HCT116 (cell line): ENCODE results near the gene C18orf32. TPM values are rescaled to one million over a fixed set of nuclear protein-coding genes. Genes with fewer than 3 reads are reported as not detected.

Experiments
- ATAC-seq: fragments of 200-7000 bp; cut with Tn5 transposase; 2 replicates; pipeline ENCODE4 v1.9.1; 2020; ENCODE audit warnings: mild to moderate bottlenecking, moderate library complexity
- BruUV-seq: library from RNA; stranded (reverse); fragments of 400-500 nt; replicated peaks from 2 replicates; lab custom pipeline; 2021; lab: Mats Ljungman, UMichigan
- CTCF ChIA-PET: fragments of 300-600 bp; sonication (Branson Sonifier 250); formaldehyde crosslinking; loops from one replicate; lab custom pipeline; 2021; ENCODE audit warnings: antibody characterized with exemption; lab: Charles Lee
- POLR2A ChIA-PET: fragments of 300-600, 350-600 bp; sonication (Branson Sonifier 250); formaldehyde crosslinking; loops from one replicate; lab custom pipeline; 2021; ENCODE audit warnings: antibody characterized with exemption; lab: Charles Lee
- RAD21 ChIA-PET, 2 experiments: fragments of 300-600 bp; sonication (Branson Sonifier 250); formaldehyde crosslinking; loops; one replicate each; lab custom pipeline; 2023; ENCODE audit warnings: low total read pairs in 2 of 2; ENCODE audit not compliant: uncharacterized antibody in 2 of 2, unreplicated experiment in 2 of 2, low non-redundant PET in 1 of 2; lab: Charles Lee
- DNase-seq: peaks from one replicate; pipeline ENCODE4 v3.0.0-alpha.2; 2010; ENCODE audit warnings: low read depth, low spot score
- H2AFZ ChIP-seq: fragments of 200-600 bp; shearing (Covaris generic), sonication (generic); 2 replicates; pipeline ENCODE4 v1.6.1; 2017; ENCODE audit warnings: low read depth, mixed run types, mixed read lengths, antibody characterized with exemption, low read length; ENCODE audit not compliant: poor library complexity, severe bottlenecking
- H3K27ac ChIP-seq: 2 replicates; pipeline ENCODE4 v1.5.1; 2012; ENCODE audit warnings: low read depth, low read length
- H3K27me3 ChIP-seq: fragments of 200-600 bp; sonication (generic); 2 replicates; pipeline ENCODE4 v1.6.1; 2016; ENCODE audit warnings: mixed run types, low read length, mixed read lengths; ENCODE audit not compliant: insufficient read depth
- H3K36me3 ChIP-seq, 2 experiments: fragments of 200-500 bp in 1 of 2; fragments of 200-600 bp in 1 of 2; sonication (Bioruptor generic) in 1 of 2; sonication (generic) in 1 of 2; 2 replicates each; pipeline versions ENCODE4 v1.5.1 to v1.6.1; 2014 to 2016; ENCODE audit warnings: low read length in 2 of 2, inconsistent platforms in 1 of 2, mixed read lengths in 1 of 2, mixed run types in 1 of 2; ENCODE audit not compliant: insufficient read depth in 2 of 2, control insufficient read depth in 1 of 2
- H3K4me1 ChIP-seq, 2 experiments: fragments of 200-600 bp in 1 of 2; sonication (generic) in 1 of 2; 2 replicates each; pipeline versions ENCODE4 v1.5.1 to v1.6.1; 2012 to 2017; ENCODE audit warnings: low read length in 2 of 2, inconsistent platforms in 1 of 2, mild to moderate bottlenecking in 1 of 2, mixed read lengths in 1 of 2, mixed run types in 1 of 2, moderate library complexity in 1 of 2; ENCODE audit not compliant: insufficient read depth in 2 of 2, control insufficient read depth in 1 of 2
- H3K4me2 ChIP-seq: fragments of 200-600 bp; sonication (generic); 2 replicates; pipeline ENCODE4 v1.6.1; 2017; ENCODE audit warnings: mixed run types, low read length, mixed read lengths
- H3K4me3 ChIP-seq, 2 experiments: fragments of 200-600 bp in 1 of 2; sonication (generic) in 1 of 2; replicated peaks in 1 of 2; 2 replicates each; pipeline ENCODE4 v1.5.1; 2011 to 2016; ENCODE audit warnings: low read length in 2 of 2, control low read depth in 1 of 2, low read depth in 1 of 2, mild to moderate bottlenecking in 1 of 2, mixed read lengths in 1 of 2, mixed run types in 1 of 2
- H3K79me2 ChIP-seq: fragments of 200-600 bp; sonication (generic); 2 replicates; pipeline ENCODE4 v1.6.1; 2017; ENCODE audit warnings: mild to moderate bottlenecking, mixed run types, low read length, moderate library complexity, mixed read lengths; ENCODE audit not compliant: insufficient read depth
- H3K9ac ChIP-seq: fragments of 200-600 bp; sonication (generic); 2 replicates; pipeline ENCODE4 v1.6.1; 2016; ENCODE audit warnings: low read length, mixed read lengths
- H3K9me2 ChIP-seq: fragments of 200-600 bp; sonication (generic), shearing (Covaris generic); 2 replicates; pipeline ENCODE4 v1.6.1; 2017; ENCODE audit warnings: mixed run types, mild to moderate bottlenecking, moderate library complexity; ENCODE audit not compliant: insufficient read depth
- H3K9me3 ChIP-seq, 2 experiments: fragments of 200-500 bp in 1 of 2; fragments of 200-600 bp in 1 of 2; sonication (Bioruptor generic) in 1 of 2; sonication (generic) in 1 of 2; 2 replicates each; pipeline ENCODE4 v1.6.1; 2014 to 2017; ENCODE audit warnings: low read length in 2 of 2, mixed read lengths in 2 of 2, inconsistent platforms in 1 of 2, low read depth in 1 of 2, mild to moderate bottlenecking in 1 of 2, mixed run types in 1 of 2, moderate library complexity in 1 of 2; ENCODE audit not compliant: control insufficient read depth in 1 of 2, insufficient read depth in 1 of 2
- H4K20me1 ChIP-seq: fragments of 200-600 bp; sonication (generic), shearing (Covaris generic); 2 replicates; pipeline ENCODE4 v1.6.1; 2017; ENCODE audit warnings: mixed run types, mild to moderate bottlenecking, moderate library complexity; ENCODE audit not compliant: insufficient read depth
- ELF1 ChIP-seq: IDR thresholded peaks from 2 replicates; pipeline ENCODE4 v1.6.1; 2012; ENCODE audit warnings: low read depth, borderline replicate concordance
- EZH2phosphoT487 ChIP-seq: fragments of 200-600 bp; IDR thresholded peaks from 2 replicates; pipeline ENCODE4 v1.6.1; 2018; ENCODE audit warnings: antibody characterized with exemption, borderline replicate concordance
- REST ChIP-seq: IDR thresholded peaks from 2 replicates; pipeline ENCODE4 v1.6.1; 2012; ENCODE audit warnings: low read depth
- SRF ChIP-seq: IDR thresholded peaks from 2 replicates; pipeline ENCODE4 v1.6.1; 2012; ENCODE audit warnings: low read depth
- TCF7L2 ChIP-seq: IDR thresholded peaks from 2 replicates; pipeline ENCODE4 v1.7.0; 2011; ENCODE audit warnings: borderline replicate concordance, inconsistent platforms; ENCODE audit not compliant: insufficient read depth, insufficient read length; ENCODE audit errors: extremely low read depth
- YY1 ChIP-seq: IDR thresholded peaks from 2 replicates; pipeline ENCODE4 v1.6.1; 2011; ENCODE audit warnings: low read length, low read depth, moderate library complexity, mild to moderate bottlenecking; ENCODE audit not compliant: insufficient replicate concordance; ENCODE audit errors: extremely low read depth
- ZNF274 ChIP-seq: fragments of 200-500 bp; sonication (Bioruptor generic); IDR thresholded peaks from 2 replicates; pipeline ENCODE4 v1.6.1; 2014; ENCODE audit warnings: mild to moderate bottlenecking, low read depth, low read length, inconsistent platforms
- intact Hi-C: fragments of 100-400 bp; cut with micrococcal nuclease; formaldehyde crosslinking; loops from 2 replicates; pipeline ENCODE4 v1.10.0; 2022
- total RNA-seq: library from RNA; stranded (reverse); gene quantifications from one replicate; pipeline ENCODE4 v1.2.1, GENCODE V29; 2021; ENCODE audit not compliant: unreplicated experiment
- TF ChIP-seq, protein P1 (sequence below), 3 experiments: fragments of 200-600 bp in 1 of 3; sonication (generic) in 1 of 3; IDR thresholded peaks in 2 of 3; conservative IDR thresholded peaks in 1 of 3; 2 replicates each; pipeline ENCODE4 v1.5.1; 2012 to 2017; ENCODE audit warnings: low read depth in 2 of 3, low read length in 2 of 3, antibody characterized with exemption in 1 of 3, borderline replicate concordance in 1 of 3, control low read depth in 1 of 3, mild to moderate bottlenecking in 1 of 3, mixed read lengths in 1 of 3, mixed run types in 1 of 3, moderate library complexity in 1 of 3; ENCODE audit not compliant: insufficient read depth in 1 of 3

The C18orf32 gene
- total RNA-seq, 1 experiment from 2014 or later, result 35.0 TPM

DNA sequence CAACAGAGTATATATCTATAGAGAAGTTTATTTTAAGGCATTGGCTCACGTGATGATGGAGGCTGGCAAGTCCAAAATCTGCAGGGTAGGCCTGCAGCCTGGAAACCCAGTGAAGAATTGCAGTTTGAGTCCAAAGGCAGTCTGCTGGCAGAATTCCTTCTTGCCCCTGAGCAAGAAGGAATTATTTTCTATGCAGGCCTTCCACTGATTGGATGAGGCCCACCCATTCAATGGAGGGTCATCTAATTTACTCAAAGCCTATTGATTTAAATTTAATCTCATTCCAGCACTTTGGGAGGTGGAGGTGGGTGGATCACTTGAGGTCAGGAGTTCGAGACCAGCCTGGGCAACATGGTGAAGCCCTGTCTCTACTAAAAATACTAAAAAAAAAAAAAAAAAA lies 30.4 kb upstream of the C18orf32 start:
- ATAC-seq (no peak), DNase-seq (no peak)

More for the DNA sequence above, 30.4 kb upstream of the C18orf32 start:
- Histone ChIP-seq H3K27me3 (no peaks in the 10 kb centered on the region), H3K4me3 (no peak overlapping the region), H3K4me1 (peaks cover 8 to 18% of the 10 kb centered on the region in 2 experiments), H3K36me3 (no peaks in the 10 kb centered on the region), H3K9ac (no peak overlapping the region), H3K4me2 (no peak overlapping the region), H3K9me3 (no peaks in the 10 kb centered on the region), H3K27ac (no peak overlapping the region), H2AFZ (no peak overlapping the region), H4K20me1 (no peaks in the 10 kb centered on the region), H3K79me2 (no peaks in the 10 kb centered on the region), H3K9me2 (no peaks in the 10 kb centered on the region)
- POLR2A ChIA-PET, result no interaction called here
- CTCF ChIA-PET, result no interaction called here
- no TSS peak for BruUV-seq
- no peak for TF ChIP-seq ZNF274
- TF ChIP-seq EZH2phosphoT487, result no peak
- no peak for TF ChIP-seq SRF
- no peak for TF ChIP-seq TCF7L2
- TF ChIP-seq, protein P1, sequence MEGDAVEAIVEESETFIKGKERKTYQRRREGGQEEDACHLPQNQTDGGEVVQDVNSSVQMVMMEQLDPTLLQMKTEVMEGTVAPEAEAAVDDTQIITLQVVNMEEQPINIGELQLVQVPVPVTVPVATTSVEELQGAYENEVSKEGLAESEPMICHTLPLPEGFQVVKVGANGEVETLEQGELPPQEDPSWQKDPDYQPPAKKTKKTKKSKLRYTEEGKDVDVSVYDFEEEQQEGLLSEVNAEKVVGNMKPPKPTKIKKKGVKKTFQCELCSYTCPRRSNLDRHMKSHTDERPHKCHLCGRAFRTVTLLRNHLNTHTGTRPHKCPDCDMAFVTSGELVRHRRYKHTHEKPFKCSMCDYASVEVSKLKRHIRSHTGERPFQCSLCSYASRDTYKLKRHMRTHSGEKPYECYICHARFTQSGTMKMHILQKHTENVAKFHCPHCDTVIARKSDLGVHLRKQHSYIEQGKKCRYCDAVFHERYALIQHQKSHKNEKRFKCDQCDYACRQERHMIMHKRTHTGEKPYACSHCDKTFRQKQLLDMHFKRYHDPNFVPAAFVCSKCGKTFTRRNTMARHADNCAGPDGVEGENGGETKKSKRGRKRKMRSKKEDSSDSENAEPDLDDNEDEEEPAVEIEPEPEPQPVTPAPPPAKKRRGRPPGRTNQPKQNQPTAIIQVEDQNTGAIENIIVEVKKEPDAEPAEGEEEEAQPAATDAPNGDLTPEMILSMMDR (IDR thresholded peaks at IDR 0.05 in 2 of 3, conservative IDR thresholded peaks at IDR 0.05 in 1 of 3; ENCODE audit: borderline replicate concordance in 1 of 3, insufficient read depth in 1 of 3, low read depth in 2 of 3, low read length in 2 of 3), result no peak
- no peak for TF ChIP-seq ELF1
- TF ChIP-seq REST, result no peak
- TF ChIP-seq YY1, result no peak
- intact Hi-C loops, result loop anchor here (10.0 kb wide), 1 partner anchor 837 kb away; no protein-coding TSS in a partner anchor
- RAD21 ChIA-PET, result no interaction called here
